GM13976 (cell line): Measurements from ENCODE around the gene ARHGAP42.

Experiments used
- DNase-seq: peaks from one replicate; pipeline ENCODE4 v3.0.0; 2012; ENCODE audit warnings: low spot score
- CTCF ChIP-seq: IDR thresholded peaks from 2 replicates; pipeline ENCODE4 v1.5.1; 2012; ENCODE audit warnings: borderline replicate concordance, mild to moderate bottlenecking; ENCODE audit not compliant: insufficient read depth; ENCODE audit errors: extremely low read depth, missing control alignments, control extremely low read depth
- in situ Hi-C: fragments of 300-500 bp; cut with MboI; formaldehyde crosslinking; loops from one replicate; pipeline ENCODE4 v1.12.0; 2022; ENCODE audit warnings: low sequenced_read_pairs, mixed read lengths, inconsistent platforms; ENCODE audit not compliant: unreplicated experiment

The ARHGAP42 gene

GRCh38 chr11:100726680-100727079 lies 39.6 kb downstream of the ARHGAP42 start:
- in situ Hi-C loops = no loop called here
- no peak for DNase-seq
- TF ChIP-seq CTCF = no peak

DNA sequence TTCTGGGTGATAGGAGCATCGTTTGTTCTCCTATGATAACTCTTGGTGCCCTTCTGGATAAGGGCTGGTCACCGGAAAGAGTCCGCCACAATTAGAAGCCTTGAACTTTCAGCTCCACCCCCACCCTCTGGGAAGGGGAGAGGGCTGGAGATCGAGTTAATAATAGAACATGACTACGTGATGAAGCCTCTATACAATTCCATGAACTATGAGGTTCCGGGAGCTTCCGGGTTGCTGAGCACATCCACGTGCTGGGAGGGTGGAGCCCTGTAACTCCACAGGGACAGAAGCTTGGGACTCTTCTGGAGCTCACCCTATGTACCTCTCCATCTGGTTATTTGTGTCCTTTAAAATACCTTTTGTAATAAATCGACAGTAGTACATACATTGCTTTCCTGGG lies 40.3 kb downstream of the ARHGAP42 start:
- in situ Hi-C loops = no loop called here
- no peak for TF ChIP-seq CTCF
- DNase-seq = no peak

DNA sequence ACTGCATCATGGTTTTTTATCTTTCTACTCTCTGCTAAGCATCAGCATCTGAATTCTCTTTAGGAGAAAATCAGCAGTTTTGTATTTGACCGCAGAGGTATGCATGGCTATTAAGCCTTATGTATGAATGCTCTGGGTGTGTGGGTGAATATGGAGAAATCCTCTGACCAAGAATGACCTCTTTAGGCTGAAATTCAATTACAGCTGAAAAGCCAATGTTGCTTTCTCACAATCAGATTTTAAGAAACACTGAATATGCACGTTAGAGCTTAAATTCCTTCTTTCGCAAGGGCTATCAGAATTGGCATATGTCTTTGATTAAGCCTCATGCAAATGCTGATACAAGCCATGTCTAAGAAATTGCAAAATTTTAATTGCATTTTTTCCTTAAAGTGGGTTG lies 43.2 kb downstream of the ARHGAP42 start:
- DNase-seq = no peak
- TF ChIP-seq CTCF = no peak
- in situ Hi-C loops = no loop called here

- no peak for TF ChIP-seq CTCF
- in situ Hi-C loops = no loop called here
- no peak for DNase-seq
Measured at GRCh38 chr11:100731471-100731870, 44.4 kb downstream of the ARHGAP42 start.

DNA sequence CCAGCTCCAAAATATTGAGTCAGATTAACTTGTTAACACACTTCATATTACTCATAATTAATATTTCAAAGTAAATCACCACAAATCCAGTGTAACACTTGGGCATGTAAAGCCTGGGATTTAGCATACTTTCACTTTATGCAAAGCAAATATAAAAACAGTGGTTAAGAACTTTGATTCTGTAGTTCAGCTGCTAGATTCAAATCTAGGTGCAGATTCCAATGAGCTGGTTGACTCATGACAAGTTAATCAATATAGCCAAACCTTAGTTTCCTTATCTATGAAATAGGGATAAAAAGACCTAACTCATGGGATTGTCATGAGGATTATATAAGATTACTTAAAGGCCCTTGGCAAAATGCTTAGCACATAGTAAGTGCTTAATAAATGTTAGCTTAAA lies 45.9 kb downstream of the ARHGAP42 start:
- in situ Hi-C loops = no loop called here
- no peak for TF ChIP-seq CTCF
- DNase-seq = no peak

GRCh38 chr11:100734743-100735527 lies 47.8 kb downstream of the ARHGAP42 start:
- no peak for DNase-seq
- no peak for TF ChIP-seq CTCF
- in situ Hi-C loops = no loop called here
